ENCODE measurements around the gene ERGIC1. TPM values are rescaled to one million over a fixed set of nuclear protein-coding genes. Genes with fewer than 3 reads are reported as not detected.

Gene ERGIC1
- total RNA-seq, 1 donor from 2014 or later = 105 TPM

DNA sequence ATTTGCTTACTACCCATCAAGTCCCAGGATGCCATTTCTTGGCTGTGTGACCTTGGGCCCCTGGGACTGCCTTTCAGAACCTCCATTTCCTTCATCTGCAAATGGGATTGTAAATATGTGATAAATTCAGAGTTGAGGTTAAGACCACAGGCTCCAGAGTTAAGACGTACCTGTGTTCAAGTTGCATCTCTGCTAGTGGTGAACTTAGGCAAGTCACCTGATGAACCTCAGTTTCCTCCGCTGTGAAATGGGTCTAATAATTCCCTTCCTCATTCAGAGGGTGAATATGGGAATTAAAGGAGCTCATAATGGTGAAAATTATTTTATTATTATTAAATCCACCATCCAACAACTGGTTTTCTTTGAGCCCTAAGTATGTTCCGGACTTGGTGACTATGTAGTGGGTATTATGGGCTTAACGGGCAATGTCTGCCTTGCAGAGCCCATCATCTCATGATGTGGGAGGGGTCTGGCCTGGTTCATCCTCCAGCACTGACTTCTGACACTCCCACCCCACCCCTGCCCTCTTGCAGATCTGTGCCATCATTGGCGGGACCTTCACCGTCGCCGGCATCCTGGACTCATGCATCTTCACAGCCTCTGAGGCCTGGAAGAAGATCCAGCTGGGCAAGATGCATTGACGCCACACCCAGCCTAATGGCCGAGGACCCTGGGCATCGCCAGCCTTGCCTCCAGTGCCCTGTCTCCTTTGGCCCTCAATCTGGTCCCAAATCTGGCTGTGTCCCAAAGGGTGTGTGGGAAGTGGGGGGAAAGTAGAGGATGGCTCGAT lies 116.3 kb downstream of the ERGIC1 start:
- H3K27ac Mint-ChIP-seq = no peak overlapping the region
- no peak for DNase-seq (ENCODE audit: extremely low spot score, unreplicated experiment)
- H3K36me3 Mint-ChIP-seq = peaks cover 9% of the 10 kb centered on the region
- no peaks in the 10 kb centered on the region for H3K27me3 Mint-ChIP-seq
- no peaks in the 10 kb centered on the region for H3K9me3 Mint-ChIP-seq
- no peaks in the 10 kb centered on the region for H3K4me1 Mint-ChIP-seq (ENCODE audit: unreplicated experiment)
- no peak overlapping the region for H3K4me3 Mint-ChIP-seq
- TF ChIP-seq, protein P1, sequence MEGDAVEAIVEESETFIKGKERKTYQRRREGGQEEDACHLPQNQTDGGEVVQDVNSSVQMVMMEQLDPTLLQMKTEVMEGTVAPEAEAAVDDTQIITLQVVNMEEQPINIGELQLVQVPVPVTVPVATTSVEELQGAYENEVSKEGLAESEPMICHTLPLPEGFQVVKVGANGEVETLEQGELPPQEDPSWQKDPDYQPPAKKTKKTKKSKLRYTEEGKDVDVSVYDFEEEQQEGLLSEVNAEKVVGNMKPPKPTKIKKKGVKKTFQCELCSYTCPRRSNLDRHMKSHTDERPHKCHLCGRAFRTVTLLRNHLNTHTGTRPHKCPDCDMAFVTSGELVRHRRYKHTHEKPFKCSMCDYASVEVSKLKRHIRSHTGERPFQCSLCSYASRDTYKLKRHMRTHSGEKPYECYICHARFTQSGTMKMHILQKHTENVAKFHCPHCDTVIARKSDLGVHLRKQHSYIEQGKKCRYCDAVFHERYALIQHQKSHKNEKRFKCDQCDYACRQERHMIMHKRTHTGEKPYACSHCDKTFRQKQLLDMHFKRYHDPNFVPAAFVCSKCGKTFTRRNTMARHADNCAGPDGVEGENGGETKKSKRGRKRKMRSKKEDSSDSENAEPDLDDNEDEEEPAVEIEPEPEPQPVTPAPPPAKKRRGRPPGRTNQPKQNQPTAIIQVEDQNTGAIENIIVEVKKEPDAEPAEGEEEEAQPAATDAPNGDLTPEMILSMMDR (conservative IDR thresholded peaks at IDR 0.05) = no peak

GRCh38 chr5:172951371-172952033 lies 117.5 kb downstream of the ERGIC1 start:
- Mint-ChIP-seq H3K36me3 (peaks cover 4% of the 10 kb centered on the region), H3K27me3 (no peaks in the 10 kb centered on the region), H3K9me3 (no peaks in the 10 kb centered on the region), H3K4me3 (peak overlapping the region; percentile 75), H3K27ac (peak overlapping the region; percentile 99), H3K4me1 (ENCODE audit: unreplicated experiment) (no peaks in the 10 kb centered on the region)
- DNase-seq (ENCODE audit: extremely low spot score, unreplicated experiment) = no peak
- TF ChIP-seq, protein P1 (conservative IDR thresholded peaks at IDR 0.05) = no peak

DNA sequence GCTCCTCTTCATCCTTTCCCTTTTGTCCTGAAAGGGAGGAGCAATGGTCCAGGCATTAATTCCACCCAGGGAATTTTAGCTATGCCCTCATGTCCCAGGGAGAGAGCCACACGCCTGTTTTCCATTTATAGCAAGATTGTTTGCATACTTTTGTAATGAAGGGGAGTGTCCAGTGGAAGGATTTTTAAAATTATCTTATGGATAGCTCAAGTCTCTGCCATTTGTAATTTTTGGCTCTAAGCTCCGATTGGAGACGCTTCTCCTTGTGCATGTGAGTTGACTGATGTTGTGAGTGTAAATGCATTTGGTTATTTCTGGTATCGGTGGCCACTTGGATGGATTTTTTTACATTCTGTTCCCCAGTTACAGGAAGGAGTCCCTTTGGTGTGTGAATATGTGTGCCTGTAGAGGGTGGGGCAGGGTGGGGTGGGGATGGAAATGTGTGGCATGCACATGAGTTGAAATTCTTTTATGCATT lies 118.0 kb downstream of the ERGIC1 start:
- no peak for DNase-seq (ENCODE audit: extremely low spot score, unreplicated experiment)
- H3K9me3 Mint-ChIP-seq = no peaks in the 10 kb centered on the region

DNA sequence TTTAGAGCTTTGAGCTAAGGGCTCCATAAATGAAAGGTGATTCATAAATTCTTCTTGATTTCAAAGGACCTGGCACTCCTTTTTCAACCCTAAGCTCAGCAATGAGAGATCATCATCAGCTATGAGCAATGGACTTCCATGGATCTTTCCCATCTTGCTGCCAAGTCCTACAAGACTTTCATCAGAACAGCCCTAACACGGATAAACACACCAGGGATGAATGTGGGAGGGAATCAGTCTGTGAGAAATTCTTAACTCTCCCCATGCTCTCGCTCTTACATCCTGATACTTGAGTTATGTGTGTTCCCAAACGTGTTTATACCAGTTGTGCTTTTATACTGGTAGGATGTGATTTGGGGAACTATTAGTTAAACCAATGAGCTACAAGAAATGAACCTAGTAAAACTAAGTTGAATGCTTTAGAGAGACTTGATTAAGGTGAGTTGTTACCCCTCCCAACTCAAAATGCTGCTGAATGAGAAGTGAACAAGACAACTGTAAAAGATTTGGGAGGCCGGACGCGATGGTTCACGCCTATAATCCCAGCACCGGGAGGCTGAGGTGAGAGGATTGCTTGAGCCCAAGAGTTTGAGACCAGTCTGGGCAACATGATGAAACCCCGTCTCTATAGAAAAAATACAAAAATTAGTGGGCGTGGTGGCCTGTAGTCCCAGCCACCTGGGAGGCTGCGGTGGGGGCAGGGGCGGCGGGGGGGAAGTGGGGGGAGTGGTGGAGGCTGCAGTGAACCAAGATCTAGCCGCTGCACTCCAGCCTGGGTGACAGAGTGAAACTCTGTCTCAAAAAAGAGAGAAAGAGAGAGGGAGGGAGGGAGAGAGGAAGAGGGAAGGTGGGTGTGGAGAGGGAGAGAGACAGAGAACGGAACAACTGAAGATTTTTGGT lies 120.0 kb downstream of the ERGIC1 start:
- DNase-seq (ENCODE audit: extremely low spot score, unreplicated experiment) = no peak
- H3K27ac Mint-ChIP-seq = peak overlapping the region; percentile 83
- H3K4me3 Mint-ChIP-seq = peak overlapping the region; percentile 44
- peaks cover 3% of the 10 kb centered on the region for H3K36me3 Mint-ChIP-seq
- no peaks in the 10 kb centered on the region for H3K9me3 Mint-ChIP-seq
- no peaks in the 10 kb centered on the region for H3K4me1 Mint-ChIP-seq (ENCODE audit: unreplicated experiment)
- TF ChIP-seq, protein P1 (conservative IDR thresholded peaks at IDR 0.05) = no peak
- no peaks in the 10 kb centered on the region for H3K27me3 Mint-ChIP-seq

More for the DNA sequence above, 118.0 kb downstream of the ERGIC1 start:
- TF ChIP-seq, protein P1 (conservative IDR thresholded peaks at IDR 0.05) = no peak
- peaks cover 3% of the 10 kb centered on the region for H3K36me3 Mint-ChIP-seq
- no peaks in the 10 kb centered on the region for H3K4me1 Mint-ChIP-seq (ENCODE audit: unreplicated experiment)
- peak overlapping the region; percentile 99 for H3K27ac Mint-ChIP-seq
- peak overlapping the region; percentile 75 for H3K4me3 Mint-ChIP-seq
- no peaks in the 10 kb centered on the region for H3K27me3 Mint-ChIP-seq

- no peak for DNase-seq (ENCODE audit: extremely low spot score, unreplicated experiment)
- TF ChIP-seq, protein P1 (conservative IDR thresholded peaks at IDR 0.05) = no peak
- H3K36me3 Mint-ChIP-seq = peaks cover 3% of the 10 kb centered on the region
- no peaks in the 10 kb centered on the region for H3K4me1 Mint-ChIP-seq (ENCODE audit: unreplicated experiment)
- no peaks in the 10 kb centered on the region for H3K9me3 Mint-ChIP-seq
- no peaks in the 10 kb centered on the region for H3K27me3 Mint-ChIP-seq
- H3K4me3 Mint-ChIP-seq = peak overlapping the region; percentile 44
- peak overlapping the region; percentile 56 for H3K27ac Mint-ChIP-seq
Measured at GRCh38 chr5:172954751-172955159, 120.7 kb downstream of the ERGIC1 start.
